ENCODE data around the gene PAIP2. TPM values are rescaled to one million over a fixed set of nuclear protein-coding genes. Genes with fewer than 3 reads are reported as not detected.

The PAIP2 gene
- total RNA-seq, 1 experiment from 2014 or later, result 95.0 TPM

GRCh38 chr5:139389701-139390638 lies 48.3 kb downstream of the PAIP2 start, which contains the start of gene MZB1:
Gene MZB1 (minus strand): TSS chr5:139389913. CDS start chr5:139389856, 57 bp downstream.
- Histone ChIP-seq H3K36me3 (ENCODE audit: insufficient read depth, low read length, poor library complexity, severe bottlenecking) (no peaks in the 10 kb centered on the region), H3K27me3 (replicated peaks; ENCODE audit: insufficient read depth, low read depth, low read length, poor library complexity) (peaks cover 14% of the 10 kb centered on the region), H3K4me1 (ENCODE audit: insufficient read depth, low read length, poor library complexity, severe bottlenecking) (peaks cover 24% of the 10 kb centered on the region), H3K4me3 (ENCODE audit: low read depth, low read length, poor library complexity, severe bottlenecking) (no peak within 1 kb of the TSS), H3K27ac (ENCODE audit: low read depth, low read length, poor library complexity, severe bottlenecking) (no peak within 1 kb of the TSS), H3K9me3 (ENCODE audit: low read depth, low read length, poor library complexity, severe bottlenecking) (no peaks in the 10 kb centered on the region)
- intact Hi-C loops (cut with micrococcal nuclease; ENCODE audit: unreplicated experiment), result loop anchor here (5.0 kb wide), 1 partner anchor 748 kb away; no protein-coding TSS in a partner anchor
- BruUV-seq (replicated peaks), result no TSS peak
- DNase-seq (ENCODE audit: low spot score), result no peak
- TF ChIP-seq CTCF (conservative IDR thresholded peaks at IDR 0.05; ENCODE audit: low read depth, low read length), result no peak
- TF ChIP-seq EZH2 (IDR thresholded peaks at IDR 0.05; ENCODE audit: borderline replicate concordance, low read depth, low read length, poor library complexity, severe bottlenecking), result no peak
- POLR2A ChIA-PET (ENCODE audit: low non-redundant PET), result no interaction called here
- CTCF ChIA-PET, result no interaction called here

DNA sequence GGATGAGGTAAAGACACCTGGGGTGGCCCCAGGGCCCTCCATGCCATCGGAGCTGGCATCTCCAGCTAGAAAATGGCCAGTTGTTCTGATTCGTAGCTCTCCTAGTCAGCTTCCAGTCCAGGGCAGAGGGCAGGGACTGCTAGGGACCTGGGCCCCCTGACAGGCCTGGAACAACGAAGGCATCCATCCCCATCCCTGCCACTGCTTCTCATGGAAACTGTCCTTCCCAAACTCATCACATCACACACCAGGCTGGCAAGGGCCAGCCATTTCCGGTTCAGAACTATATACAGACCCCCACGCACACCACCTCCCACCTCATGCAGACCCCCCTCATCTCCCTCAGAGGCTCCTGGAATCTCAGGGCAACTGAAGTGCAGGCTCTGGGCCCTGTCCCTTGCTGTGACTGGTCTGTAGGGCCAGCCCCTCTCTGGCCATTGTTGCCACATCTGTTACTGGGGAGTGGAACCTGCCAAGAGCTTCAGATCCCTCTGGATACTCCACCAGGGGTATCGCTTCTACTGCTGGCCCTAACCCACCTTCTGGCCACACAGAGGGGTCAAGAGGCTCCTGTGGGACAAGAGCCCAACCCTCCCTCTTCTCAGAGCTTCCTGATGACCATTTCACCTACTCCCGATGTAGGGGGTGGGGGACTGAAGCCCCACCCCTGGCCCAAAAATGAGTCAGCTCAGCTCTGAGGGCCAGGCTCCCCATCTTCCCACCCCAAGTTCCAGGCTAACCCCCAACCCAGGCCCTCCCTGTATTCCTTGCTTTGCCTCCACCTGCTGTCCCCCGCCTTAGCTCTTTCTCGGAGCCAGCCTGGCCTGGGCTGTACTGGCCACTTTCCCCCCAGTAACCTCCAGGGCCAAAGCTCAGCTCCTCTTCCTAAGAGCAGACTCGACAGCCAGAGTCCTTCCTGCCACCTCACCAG lies 49.2 kb downstream of the PAIP2 start:
- CTCF ChIA-PET, result interaction anchor here (0.7 kb wide), 1 partner anchor 128 kb away, joined by 6 read pairs; no protein-coding TSS in a partner anchor
- BruUV-seq (replicated peaks), result no TSS peak
- TF ChIP-seq EZH2 (IDR thresholded peaks at IDR 0.05; ENCODE audit: borderline replicate concordance, low read depth, low read length, poor library complexity, severe bottlenecking), result no peak
- TF ChIP-seq CTCF (conservative IDR thresholded peaks at IDR 0.05; ENCODE audit: low read depth, low read length), result no peak
- H3K27ac ChIP-seq (ENCODE audit: low read depth, low read length, poor library complexity, severe bottlenecking), result no peak overlapping the region
- peaks cover 14% of the 10 kb centered on the region for H3K27me3 ChIP-seq (replicated peaks; ENCODE audit: insufficient read depth, low read depth, low read length, poor library complexity)
- POLR2A ChIA-PET (ENCODE audit: low non-redundant PET), result interaction anchor here (0.5 kb wide), 1 partner anchor 363 kb away, joined by 7 read pairs; no protein-coding TSS in a partner anchor
- no peaks in the 10 kb centered on the region for H3K36me3 ChIP-seq (ENCODE audit: insufficient read depth, low read length, poor library complexity, severe bottlenecking)
- intact Hi-C loops (cut with micrococcal nuclease; ENCODE audit: unreplicated experiment), result loop anchor here (5.0 kb wide), 1 partner anchor 749 kb away; no protein-coding TSS in a partner anchor
- DNase-seq (ENCODE audit: low spot score), result no peak
- peaks cover 24% of the 10 kb centered on the region for H3K4me1 ChIP-seq (ENCODE audit: insufficient read depth, low read length, poor library complexity, severe bottlenecking)
- H3K9me3 ChIP-seq (ENCODE audit: low read depth, low read length, poor library complexity, severe bottlenecking), result no peaks in the 10 kb centered on the region
- H3K4me3 ChIP-seq (ENCODE audit: low read depth, low read length, poor library complexity, severe bottlenecking), result no peak overlapping the region

Data from A673 (cell line).